ENCODE data around the gene WIPF1.
"Not testable (repeated sequence)": the region's sequence is repeated elsewhere in the genome, so short reads cannot be mapped to it uniquely, and the experiment has no call there.

The WIPF1 gene

GRCh38 chr2:174570318-174570958 is 27.2 kb downstream of the WIPF1 start:
- DNase-seq: no peak

- DNase-seq: no peak
Measured at GRCh38 chr2:174569678-174570077, 27.9 kb downstream of the WIPF1 start.

DNA sequence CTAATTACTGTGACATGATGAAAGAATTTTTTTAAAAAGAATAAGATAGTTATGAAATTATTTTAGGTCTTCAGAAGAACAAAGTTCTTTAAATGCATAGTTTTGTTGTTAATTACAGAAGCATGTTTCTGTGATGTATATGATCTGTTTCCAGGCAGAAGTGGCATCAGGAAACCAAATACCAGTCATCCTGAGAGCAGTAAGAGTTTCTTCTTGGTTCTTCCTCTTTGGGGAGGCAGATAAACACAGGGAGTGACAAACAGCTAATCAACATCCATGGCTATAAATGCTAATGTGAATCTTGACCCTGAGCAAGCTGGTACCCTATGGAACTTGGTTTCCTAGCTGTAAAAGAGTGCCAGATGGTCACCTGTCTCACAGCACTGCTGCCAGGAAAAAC is 29.2 kb downstream of the WIPF1 start:
- no peak for DNase-seq

DNA sequence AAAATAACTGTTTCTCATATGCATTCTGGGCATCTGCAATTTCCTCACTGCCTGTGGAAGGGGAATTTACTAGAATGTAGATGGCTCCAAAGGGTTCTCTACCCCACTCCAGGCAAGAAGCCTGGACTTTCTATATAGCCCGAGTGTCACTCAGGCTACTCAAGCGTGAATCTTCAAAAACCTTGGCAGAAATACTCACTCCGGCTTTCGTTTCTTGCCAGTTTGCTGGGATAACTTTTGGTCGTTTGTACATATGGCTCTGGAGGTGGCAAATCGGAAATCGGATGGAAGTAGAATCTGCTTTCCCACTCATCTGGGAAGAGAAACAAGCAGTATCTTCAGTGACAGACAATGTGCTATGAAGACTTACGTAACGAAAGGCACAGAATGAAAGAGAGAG is 30.7 kb downstream of the WIPF1 start:
- DNase-seq: no peak

GRCh38 chr2:174563530-174564282 is 33.9 kb downstream of the WIPF1 start:
- DNase-seq: no peak

GRCh38 chr2:174561972-174562370 is 35.6 kb downstream of the WIPF1 start:
- DNase-seq: no peak

GRCh38 chr2:174561283-174561971 is 36.2 kb downstream of the WIPF1 start:
- DNase-seq: no peak

GRCh38 chr2:174560737-174561136 is 36.9 kb downstream of the WIPF1 start:
- DNase-seq: no peak

DNA sequence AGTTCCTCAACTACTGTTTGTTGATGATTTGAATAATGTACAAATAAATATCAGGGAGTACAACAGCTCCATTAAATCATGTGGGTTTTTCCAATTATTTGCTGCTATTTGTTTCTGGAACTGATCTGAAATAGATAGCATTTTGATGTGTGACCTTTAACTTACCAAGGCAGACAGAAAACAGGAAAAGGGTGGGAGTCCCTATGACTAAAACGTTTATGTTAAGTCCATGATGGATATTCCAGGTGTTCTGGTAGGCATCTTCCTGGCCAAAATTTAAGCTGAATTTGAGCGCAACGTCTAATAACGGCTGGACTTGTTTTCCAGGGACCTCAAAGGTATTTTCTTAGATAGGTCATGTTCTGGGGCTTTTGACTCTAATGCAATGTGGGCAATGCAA is 41.6 kb downstream of the WIPF1 start:
- no peak for DNase-seq

GRCh38 chr2:174554529-174555150 is 43.0 kb downstream of the WIPF1 start:
- DNase-seq: no peak

GRCh38 chr2:174553811-174554493 is 43.7 kb downstream of the WIPF1 start:
- no peak for DNase-seq

DNA sequence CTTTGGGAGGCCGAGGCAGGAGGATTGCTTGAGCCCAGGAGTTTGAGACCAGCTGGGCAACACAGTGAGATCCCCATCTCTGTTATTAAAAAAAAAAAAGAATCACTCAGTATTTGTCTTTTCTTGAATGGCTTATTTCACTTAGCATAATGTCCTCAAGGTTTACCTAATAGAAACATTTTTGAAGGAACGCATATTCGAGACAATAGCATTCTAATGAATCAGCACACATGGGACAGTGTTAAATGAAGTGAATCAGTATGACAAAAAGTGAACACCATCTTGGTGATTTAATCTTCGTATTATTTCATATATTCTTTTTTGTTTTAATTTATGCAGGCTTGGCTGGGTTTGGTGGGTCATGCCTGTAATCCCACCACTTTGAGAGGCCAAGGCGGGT is 44.7 kb downstream of the WIPF1 start:
- DNase-seq: no peak

DNA sequence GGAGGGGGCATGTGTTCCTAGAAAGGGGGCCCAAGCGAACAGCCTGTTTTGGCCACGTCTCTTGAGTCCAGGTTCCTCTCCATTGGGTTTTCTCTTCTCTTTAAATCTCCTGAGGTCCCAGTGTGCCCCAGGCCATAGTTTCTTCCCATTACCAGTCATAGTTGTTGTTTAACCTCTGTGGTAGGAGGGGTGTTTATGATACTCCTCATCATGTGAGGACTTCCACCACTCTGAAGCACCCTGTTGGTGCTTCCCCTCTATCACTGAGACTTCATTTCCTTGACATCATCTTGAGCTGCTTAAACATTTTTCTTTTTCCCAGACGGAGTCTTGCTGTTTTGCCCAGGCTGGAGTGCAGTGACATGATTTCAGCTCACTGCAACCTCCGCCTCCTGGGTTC is 45.9 kb downstream of the WIPF1 start:
- DNase-seq: no peak

- not testable (repeated sequence) for DNase-seq
Measured at GRCh38 chr2:174548646-174549045, 49.0 kb downstream of the WIPF1 start.

DNA sequence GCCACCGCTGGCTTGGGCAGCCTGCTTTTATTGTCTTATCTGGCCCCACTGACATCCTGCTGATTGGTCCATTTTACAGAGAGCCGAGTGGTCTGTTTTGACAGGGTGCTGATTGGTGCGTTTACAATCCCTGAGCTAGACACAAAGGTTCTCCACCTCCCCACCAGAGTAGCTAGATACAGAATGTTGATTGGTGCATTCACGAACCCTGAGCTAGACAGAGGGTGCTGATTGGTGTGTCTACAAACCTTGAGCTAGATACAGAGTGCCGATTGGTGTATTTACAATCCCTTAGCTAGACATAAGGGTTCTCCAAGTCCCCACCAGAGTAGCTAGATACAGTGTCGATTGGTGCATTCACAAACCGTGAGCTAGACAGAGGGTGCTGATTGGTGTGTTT is 49.6 kb downstream of the WIPF1 start:
- not testable (repeated sequence) for DNase-seq

DNA sequence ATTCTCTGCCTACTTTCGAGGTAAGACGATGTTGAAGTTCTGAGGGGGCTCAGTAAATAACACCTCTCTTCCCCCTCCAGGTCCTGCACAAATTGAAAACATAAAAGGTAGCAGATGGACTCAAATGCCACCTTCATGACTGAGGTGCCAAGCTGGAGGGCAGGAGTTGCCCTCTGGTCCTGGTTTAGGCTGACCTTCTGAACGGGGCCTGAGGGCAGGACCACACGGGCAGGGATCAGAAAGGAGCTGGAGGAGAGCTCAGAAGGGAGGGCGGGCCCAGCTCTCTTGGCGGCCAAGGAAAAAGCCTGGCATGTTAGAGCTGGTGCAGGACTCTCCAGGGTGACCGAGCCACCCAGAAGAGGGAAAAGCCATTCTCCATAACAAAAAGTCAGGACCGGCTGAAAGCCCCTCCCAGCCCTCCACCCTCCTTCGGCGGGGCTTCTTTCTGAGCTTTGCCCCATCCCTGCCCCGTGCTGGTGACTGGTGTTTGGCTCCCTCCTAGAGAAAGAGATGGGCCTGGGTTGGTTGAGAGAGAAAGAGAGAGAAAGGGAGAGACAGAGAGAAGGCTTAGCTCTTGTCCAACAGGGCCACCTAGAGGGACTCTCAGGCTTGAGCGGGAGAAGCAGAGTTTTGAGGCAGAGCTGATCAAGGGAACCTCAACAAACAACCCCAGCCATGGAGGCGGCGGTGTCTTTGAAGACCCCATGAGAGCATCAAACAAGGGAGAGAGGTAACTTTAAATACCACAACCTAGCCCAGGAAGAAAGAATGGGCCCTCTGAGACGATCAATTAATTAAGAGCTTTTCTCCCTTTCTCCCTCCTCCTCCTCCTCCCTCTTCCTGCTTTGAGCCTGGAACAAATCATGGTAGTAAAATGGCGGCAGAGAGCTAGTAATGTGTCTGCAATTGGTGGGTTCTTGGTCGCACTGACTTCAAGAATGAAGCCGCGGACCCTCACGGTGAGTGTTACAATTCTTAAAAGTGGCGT is 50.8 kb downstream of the WIPF1 start:
- DNase-seq: no peak

GRCh38 chr2:174545240-174545639 is 52.4 kb downstream of the WIPF1 start:
- no peak for DNase-seq

GRCh38 chr2:174544802-174545201 is 52.8 kb downstream of the WIPF1 start:
- DNase-seq: no peak

DNA sequence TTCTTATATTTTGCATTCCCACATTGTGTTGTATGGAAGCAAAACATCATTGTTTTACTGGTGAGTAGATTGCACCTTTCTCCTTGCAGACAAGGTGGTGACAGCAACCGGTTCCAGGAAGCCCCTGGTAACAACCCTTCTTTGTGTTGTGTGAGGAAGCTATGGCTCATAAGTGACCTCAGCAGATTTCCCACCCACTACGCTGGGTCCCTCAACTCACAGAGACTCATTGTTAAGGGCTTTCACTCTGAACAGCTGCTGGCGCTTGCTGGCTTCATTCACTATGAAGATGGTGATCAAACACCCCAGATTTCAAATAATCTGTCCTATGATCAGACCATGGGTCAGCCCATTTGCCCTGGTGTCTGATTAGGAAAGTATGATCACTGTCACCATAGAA is 53.4 kb downstream of the WIPF1 start:
- DNase-seq: no peak

DNA sequence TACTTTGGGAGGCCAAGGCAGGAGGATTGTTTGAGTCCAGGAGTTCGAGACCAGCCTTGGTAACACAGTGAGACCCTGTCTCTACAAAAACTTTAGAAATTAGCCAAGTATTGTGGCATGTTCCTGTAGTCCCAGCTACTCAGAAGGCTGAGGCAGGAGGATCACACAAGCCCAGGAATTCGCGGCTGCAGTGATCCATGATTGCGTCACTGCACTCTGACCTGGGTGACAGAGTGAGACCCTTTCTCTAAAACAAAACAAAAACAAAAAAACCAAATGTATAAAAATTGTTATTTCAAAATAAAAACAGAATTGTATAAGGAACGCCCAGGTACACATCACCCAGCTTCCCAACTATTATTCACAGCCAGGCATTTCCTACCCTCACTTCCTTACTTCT is 56.7 kb downstream of the WIPF1 start:
- no peak for DNase-seq

DNA sequence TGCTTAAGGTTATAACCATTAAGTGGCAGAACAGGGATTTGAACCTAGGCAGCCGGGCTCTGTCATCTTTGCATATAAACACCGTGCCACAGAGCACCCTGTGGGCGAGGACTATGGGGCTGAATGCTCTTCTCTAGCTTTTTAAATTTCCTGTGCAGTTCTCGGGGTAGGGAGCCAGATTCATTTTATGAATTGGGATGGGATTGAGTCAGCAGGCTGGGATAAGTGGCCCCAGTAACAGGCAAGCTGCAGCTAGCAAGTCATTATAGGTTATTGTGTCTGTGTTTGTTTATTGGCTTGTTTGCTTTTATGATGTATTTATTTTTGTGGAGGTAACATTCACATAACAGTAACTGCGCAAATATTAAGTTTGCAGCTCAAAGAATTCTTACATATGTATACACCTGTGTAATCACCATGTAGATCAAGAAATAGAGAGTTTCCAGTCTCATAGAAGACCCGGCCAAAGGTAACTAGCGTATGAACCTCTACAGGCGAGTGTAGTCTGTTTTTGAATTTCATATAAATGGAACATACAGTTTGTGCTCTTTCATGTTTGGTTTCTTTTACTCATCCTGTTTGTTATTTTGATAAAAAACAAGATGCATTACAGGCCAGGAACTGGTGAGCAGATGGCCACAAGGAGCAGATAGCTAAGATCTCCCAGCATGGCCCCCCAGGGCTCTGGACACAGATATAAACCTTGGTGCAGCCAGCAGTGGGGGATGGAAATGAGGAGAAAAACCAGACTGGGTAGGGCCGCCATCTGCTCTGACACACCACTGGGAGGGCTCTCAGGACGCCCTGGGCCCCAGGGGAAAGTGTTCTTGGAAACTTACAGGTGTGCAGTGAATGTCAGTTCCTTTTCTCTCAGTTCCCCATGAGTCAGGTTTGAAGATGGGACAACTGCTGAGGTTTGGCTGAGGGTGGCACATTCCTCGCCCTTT is 61.6 kb downstream of the WIPF1 start:
- DNase-seq: no peak

Measured in NCI-H748 treated with DMSO at 0.1 percent for 48 hours (cell line).